LNCaP clone FGC (cell line): Measurements from ENCODE around the gene PCAT6.
A peak's percentile ranks its signal among the peaks of the same experiment; 100 is the strongest.

ENCODE experiments used
- DNase-seq: peaks from one replicate; pipeline ENCODE4 v3.0.0-alpha.2; 2011; ENCODE audit warnings: low read depth
- H3K4me3 ChIP-seq: 2 replicates; pipeline ENCODE4 v1.5.1; 2011; ENCODE audit warnings: mild to moderate bottlenecking, low read depth, low read length, control low read depth
- TF ChIP-seq, protein P1 (sequence below): IDR thresholded peaks from 2 replicates; pipeline ENCODE4 v1.5.1; 2012; ENCODE audit warnings: mild to moderate bottlenecking; ENCODE audit not compliant: control insufficient read depth, insufficient read depth; ENCODE audit errors: extremely low read depth

Gene PCAT6

GRCh38 chr1:202801175-202801574, 9.6 kb upstream of the PCAT6 start:
- TF ChIP-seq, protein P1, sequence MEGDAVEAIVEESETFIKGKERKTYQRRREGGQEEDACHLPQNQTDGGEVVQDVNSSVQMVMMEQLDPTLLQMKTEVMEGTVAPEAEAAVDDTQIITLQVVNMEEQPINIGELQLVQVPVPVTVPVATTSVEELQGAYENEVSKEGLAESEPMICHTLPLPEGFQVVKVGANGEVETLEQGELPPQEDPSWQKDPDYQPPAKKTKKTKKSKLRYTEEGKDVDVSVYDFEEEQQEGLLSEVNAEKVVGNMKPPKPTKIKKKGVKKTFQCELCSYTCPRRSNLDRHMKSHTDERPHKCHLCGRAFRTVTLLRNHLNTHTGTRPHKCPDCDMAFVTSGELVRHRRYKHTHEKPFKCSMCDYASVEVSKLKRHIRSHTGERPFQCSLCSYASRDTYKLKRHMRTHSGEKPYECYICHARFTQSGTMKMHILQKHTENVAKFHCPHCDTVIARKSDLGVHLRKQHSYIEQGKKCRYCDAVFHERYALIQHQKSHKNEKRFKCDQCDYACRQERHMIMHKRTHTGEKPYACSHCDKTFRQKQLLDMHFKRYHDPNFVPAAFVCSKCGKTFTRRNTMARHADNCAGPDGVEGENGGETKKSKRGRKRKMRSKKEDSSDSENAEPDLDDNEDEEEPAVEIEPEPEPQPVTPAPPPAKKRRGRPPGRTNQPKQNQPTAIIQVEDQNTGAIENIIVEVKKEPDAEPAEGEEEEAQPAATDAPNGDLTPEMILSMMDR, result no peak
- H3K4me3 ChIP-seq, result no peak overlapping the region
- no peak for DNase-seq

GRCh38 chr1:202802034-202802433, 8.7 kb upstream of the PCAT6 start:
- DNase-seq, result no peak
- TF ChIP-seq, protein P1, result no peak
- no peak overlapping the region for H3K4me3 ChIP-seq

DNA sequence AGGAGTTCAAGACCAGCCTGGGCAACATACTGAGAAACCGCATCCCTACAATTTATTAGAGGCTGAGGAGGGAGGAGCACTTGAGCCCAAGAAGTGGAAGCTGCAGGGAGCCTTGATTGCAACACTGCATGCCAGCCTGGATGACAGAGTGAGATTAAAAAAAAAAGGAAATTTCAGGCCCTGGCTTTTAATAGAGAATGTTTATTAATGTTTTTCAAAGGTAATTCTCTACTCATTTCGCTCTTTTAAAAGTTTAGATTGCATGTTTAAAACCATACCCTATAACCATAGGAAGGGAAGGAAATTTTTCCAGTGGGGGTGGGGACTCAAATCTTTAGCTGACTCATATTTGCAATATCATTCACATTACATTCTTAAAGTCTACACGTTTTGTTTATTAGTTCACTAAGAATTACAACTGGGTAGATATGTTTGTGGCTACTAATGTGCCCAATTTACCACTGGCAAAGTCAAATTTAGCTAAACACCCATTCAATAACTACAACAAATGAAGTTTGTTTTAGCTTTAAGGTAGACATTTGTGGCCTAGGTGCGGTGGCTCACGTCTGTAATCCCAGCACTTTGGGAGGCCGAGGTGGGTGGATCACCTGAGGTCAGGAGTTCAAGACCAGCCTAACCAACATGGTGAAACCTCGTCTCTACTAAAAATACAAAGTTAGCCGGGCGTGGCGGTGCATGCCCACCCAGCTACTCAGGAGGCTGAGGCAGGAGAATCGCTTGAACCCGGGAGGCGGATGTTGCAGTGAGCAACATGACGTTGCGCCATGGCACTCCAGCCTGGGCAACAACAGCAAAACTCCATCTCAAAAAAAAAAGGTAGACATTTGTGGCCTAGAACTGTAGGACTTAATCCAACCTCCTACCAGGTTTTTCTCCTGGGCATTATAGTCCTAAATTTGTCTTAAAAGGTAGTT, 7.5 kb upstream of the PCAT6 start:
- no peak for DNase-seq
- no peak overlapping the region for H3K4me3 ChIP-seq
- TF ChIP-seq, protein P1, result no peak

GRCh38 chr1:202804126-202804525, 6.6 kb upstream of the PCAT6 start:
- H3K4me3 ChIP-seq, result no peak overlapping the region
- TF ChIP-seq, protein P1, result no peak
- DNase-seq, result no peak

DNA sequence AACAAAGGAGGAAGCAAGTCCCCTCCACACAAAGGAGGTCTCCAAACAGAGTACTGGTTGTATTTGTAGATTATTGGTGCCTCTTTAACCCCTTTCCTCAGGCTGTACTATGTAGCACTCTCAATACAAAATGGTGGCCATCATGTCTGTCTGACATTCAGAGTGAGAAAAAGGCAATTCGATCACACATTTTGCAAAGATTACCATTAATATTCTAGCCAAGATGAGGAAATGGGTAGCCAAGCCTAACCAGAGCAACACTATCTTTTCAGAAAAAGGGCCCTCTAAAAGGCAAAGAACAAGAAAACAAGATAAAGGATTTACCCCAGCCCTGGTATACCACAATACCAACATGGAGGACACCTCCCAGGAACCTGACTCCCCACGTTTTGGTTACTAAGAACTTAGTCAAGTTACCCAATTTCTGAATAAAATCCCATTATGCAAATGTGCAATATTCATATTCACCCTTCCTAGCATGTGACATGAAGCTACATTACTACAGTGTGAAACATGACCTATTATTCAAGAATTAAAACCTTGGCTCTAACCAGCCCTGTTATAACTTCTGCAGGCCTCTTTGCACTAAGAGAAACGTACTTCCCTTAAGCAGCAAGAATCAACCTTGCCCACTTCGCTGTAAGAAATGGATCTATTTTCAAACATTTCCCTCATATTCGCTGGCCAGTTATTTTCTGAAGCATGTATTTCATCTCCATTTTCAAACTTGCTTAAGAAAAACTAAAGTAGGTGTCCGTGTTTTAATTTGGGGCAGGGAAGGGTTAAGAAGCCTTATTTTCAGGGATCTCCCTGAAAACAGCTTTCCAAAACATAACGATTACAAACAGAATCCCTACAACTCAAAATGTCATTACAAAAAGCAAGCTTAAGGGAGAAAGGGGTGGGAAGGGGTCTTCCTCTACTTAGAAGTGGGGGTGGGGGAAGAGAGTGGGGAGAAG, 4.6 kb upstream of the PCAT6 start:
- TF ChIP-seq, protein P1, result no peak
- peak overlapping the region; percentile 84 for H3K4me3 ChIP-seq
- no peak for DNase-seq

DNA sequence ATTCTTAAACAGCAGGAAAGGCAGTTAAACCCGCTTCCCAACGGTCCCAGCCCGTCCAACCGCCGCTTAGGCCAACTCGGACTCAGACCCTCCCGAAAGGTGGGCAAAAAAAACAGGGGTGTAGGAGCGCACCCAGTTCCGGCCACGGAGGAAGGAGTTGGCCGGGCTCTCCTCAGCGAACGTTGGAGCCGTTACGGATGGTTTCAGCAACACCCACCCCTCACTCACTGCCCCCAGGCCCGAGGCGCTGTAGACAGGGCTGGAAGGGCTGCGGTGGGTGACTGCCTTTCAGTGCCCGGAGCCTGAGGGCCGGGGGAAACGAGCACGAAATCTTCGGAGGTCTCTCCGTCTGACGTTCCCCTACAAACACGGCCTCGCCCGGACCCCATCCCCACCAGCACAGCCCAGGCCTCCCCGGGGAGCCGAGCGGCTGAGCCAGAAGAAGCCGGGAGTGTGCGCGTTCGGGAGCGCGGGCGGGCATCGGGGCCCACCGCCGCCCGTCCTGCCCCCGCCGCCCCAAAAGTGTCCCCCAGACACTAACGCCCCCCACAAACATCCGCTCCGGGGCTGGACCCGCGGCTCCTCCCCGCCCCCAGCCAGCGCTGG, 3.8 kb upstream of the PCAT6 start:
- no peak for DNase-seq
- peak overlapping the region; percentile 84 for H3K4me3 ChIP-seq
- TF ChIP-seq, protein P1, result no peak
